Measurements from ENCODE around the gene SOX13. TPM values are rescaled to one million over a fixed set of nuclear protein-coding genes. Genes with fewer than 3 reads are reported as not detected.

Gene SOX13
- total RNA-seq, 1 experiment from 2014 or later, result 81.9 TPM

DNA sequence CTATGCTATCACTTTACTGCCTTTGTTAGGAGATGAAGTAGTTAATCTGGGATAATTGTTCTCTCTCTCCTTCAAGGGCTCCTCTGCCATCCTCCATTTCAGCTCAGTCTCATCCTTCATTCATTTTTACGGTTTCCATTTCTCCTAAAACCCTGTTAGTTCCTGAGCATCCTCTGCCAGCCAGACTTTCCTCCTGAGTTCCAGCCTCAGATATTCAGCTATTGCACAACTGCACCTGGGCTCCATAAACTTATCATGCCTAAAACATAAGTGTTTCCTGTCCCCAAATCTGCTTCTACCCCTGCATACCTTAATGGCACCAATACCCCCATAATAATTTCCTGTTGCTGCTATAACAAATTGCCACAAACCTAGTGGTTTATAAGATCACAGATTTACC lies 39.6 kb upstream of the SOX13 start:
- Histone ChIP-seq H3K79me2 (ENCODE audit: low read length) (no peaks in the 10 kb centered on the region), H3F3A (ENCODE audit: low read length, unreplicated experiment) (no peaks in the 10 kb centered on the region), H4K20me1 (ENCODE audit: low read length) (no peaks in the 10 kb centered on the region), H3K4me1 (ENCODE audit: insufficient read depth, low read length) (no peaks in the 10 kb centered on the region), H3K36me3 (ENCODE audit: low read depth, low read length) (no peaks in the 10 kb centered on the region), H3K27ac (ENCODE audit: low read length) (no peak overlapping the region), H3K27me3 (ENCODE audit: low read length) (no peaks in the 10 kb centered on the region), H3K9me2 (replicated peaks; ENCODE audit: low read length) (no peaks in the 10 kb centered on the region), H2AFZ (ENCODE audit: low read length) (no peak overlapping the region), H3K9ac (ENCODE audit: low read length) (no peak overlapping the region), H3K9me3 (ENCODE audit: low read length) (no peaks in the 10 kb centered on the region), H3K4me3 (ENCODE audit: low read length) (no peak overlapping the region), H3K4me2 (ENCODE audit: low read length) (no peak overlapping the region)
- DNase-seq, result no peak
- intact Hi-C loops (cut with micrococcal nuclease), result no loop called here
- POLR2A ChIA-PET (ENCODE audit: unreplicated experiment), result interaction anchor here (0.6 kb wide), 1 partner anchor 135 kb away, joined by 3 read pairs; no protein-coding TSS in a partner anchor
- no TSS peak for BruUV-seq (replicated peaks)
- ATAC-seq, result no peak
- TF ChIP-seq, protein P1, sequence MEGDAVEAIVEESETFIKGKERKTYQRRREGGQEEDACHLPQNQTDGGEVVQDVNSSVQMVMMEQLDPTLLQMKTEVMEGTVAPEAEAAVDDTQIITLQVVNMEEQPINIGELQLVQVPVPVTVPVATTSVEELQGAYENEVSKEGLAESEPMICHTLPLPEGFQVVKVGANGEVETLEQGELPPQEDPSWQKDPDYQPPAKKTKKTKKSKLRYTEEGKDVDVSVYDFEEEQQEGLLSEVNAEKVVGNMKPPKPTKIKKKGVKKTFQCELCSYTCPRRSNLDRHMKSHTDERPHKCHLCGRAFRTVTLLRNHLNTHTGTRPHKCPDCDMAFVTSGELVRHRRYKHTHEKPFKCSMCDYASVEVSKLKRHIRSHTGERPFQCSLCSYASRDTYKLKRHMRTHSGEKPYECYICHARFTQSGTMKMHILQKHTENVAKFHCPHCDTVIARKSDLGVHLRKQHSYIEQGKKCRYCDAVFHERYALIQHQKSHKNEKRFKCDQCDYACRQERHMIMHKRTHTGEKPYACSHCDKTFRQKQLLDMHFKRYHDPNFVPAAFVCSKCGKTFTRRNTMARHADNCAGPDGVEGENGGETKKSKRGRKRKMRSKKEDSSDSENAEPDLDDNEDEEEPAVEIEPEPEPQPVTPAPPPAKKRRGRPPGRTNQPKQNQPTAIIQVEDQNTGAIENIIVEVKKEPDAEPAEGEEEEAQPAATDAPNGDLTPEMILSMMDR (conservative IDR thresholded peaks at IDR 0.05; ENCODE audit: low read depth, low read length), result no peak
- TF ChIP-seq EZH2phosphoT487 (IDR thresholded peaks at IDR 0.05; ENCODE audit: borderline replicate concordance, low read length), result no peak
- no peak for TF ChIP-seq EZH2 (IDR thresholded peaks at IDR 0.05; ENCODE audit: low read length, unreplicated experiment)
- CTCF ChIA-PET, result no interaction called here

DNA sequence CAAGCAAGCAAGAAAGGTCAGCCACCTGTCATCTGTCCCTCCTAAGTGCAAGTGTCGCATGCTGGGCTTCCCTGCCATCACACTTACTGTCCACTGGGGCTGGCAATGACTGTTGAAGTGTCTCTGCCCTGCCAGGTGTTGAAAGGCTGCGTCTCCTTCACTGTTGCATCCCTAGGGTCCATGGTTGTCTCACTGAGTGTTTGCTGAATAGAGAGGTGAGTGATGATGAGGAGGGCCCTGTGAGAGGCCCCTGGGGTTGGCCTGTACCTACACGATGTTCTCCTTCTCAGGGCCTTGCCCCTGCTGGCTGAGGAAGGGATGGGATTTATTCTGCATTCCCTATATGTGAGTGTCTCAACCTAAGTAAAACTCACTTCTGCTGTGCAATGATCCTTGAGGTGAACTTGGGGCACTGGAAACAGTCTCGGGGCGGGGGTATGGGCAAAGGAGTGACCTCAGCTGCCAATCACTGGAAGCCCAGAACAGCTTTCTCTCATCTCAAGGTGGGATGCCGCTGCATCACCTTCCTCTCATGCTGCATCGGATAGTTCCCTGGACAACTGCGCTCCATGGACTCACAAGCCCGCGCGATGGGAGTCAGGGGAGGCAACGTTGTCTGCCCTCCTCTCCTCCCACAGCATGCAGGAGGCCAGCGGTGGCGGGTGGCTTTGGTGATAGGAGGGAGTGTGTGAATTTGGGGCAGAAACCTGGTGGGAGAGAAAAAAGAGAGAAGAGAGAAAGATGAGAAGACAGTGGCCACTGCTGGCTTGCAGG lies 35.8 kb upstream of the SOX13 start:
- intact Hi-C loops (cut with micrococcal nuclease), result no loop called here
- Histone ChIP-seq H3K9me2 (replicated peaks; ENCODE audit: low read length) (no peaks in the 10 kb centered on the region), H3K79me2 (ENCODE audit: low read length) (no peaks in the 10 kb centered on the region), H3K36me3 (ENCODE audit: low read depth, low read length) (no peaks in the 10 kb centered on the region), H2AFZ (ENCODE audit: low read length) (no peak overlapping the region), H3K27me3 (ENCODE audit: low read length) (no peaks in the 10 kb centered on the region), H3K4me2 (ENCODE audit: low read length) (no peak overlapping the region), H3K4me3 (ENCODE audit: low read length) (no peak overlapping the region), H3K9me3 (ENCODE audit: low read length) (no peaks in the 10 kb centered on the region), H3K9ac (ENCODE audit: low read length) (no peak overlapping the region), H3F3A (ENCODE audit: low read length, unreplicated experiment) (no peaks in the 10 kb centered on the region), H4K20me1 (ENCODE audit: low read length) (no peaks in the 10 kb centered on the region), H3K4me1 (ENCODE audit: insufficient read depth, low read length) (no peaks in the 10 kb centered on the region), H3K27ac (ENCODE audit: low read length) (no peak overlapping the region)
- CTCF ChIA-PET, result no interaction called here
- POLR2A ChIA-PET (ENCODE audit: unreplicated experiment), result no interaction called here
- TF ChIP-seq EZH2phosphoT487 (IDR thresholded peaks at IDR 0.05; ENCODE audit: borderline replicate concordance, low read length), result no peak
- TF ChIP-seq, protein P1 (conservative IDR thresholded peaks at IDR 0.05; ENCODE audit: low read depth, low read length), result peak; percentile 33; the same call in 1 of the 2 replicates
- no TSS peak for BruUV-seq (replicated peaks)
- DNase-seq (no peak), ATAC-seq (peak; percentile 48)

DNA sequence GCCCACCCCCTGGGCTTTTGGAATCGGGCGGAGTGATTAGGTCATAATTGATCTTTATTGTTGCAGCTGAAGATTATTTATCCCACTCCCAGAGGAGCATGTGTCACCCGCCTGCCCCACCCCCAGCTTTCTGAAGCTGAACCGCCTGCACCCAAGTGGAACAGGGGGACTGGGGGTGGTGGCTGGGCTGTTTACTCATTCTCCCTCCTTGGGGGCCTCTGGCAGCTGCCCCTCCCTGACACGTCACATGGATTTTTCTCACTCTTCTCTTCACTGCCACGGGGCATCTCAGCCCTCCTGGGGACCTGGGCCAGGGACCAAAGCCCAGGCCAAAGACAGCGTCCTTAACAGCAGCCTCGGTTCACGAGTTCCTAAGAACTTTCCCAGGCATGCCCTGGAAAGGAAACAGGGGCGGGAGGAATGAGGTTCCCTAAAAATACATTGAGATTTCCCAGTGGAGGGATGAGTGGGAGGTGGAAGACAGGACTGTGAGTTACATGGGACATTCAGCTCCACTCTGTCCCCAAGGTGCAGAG lies 31.6 kb upstream of the SOX13 start:
- Histone ChIP-seq H3K36me3 (ENCODE audit: low read depth, low read length) (no peaks in the 10 kb centered on the region), H3K9me2 (replicated peaks; ENCODE audit: low read length) (no peaks in the 10 kb centered on the region), H3K4me3 (ENCODE audit: low read length) (no peak overlapping the region), H2AFZ (ENCODE audit: low read length) (no peak overlapping the region), H3K9me3 (ENCODE audit: low read length) (no peaks in the 10 kb centered on the region), H4K20me1 (ENCODE audit: low read length) (no peaks in the 10 kb centered on the region), H3K27ac (ENCODE audit: low read length) (no peak overlapping the region), H3K79me2 (ENCODE audit: low read length) (no peaks in the 10 kb centered on the region), H3K9ac (ENCODE audit: low read length) (no peak overlapping the region), H3K4me2 (ENCODE audit: low read length) (no peak overlapping the region), H3K27me3 (ENCODE audit: low read length) (no peaks in the 10 kb centered on the region), H3K4me1 (ENCODE audit: insufficient read depth, low read length) (no peaks in the 10 kb centered on the region), H3F3A (ENCODE audit: low read length, unreplicated experiment) (no peaks in the 10 kb centered on the region)
- no peak for TF ChIP-seq EZH2phosphoT487 (IDR thresholded peaks at IDR 0.05; ENCODE audit: borderline replicate concordance, low read length)
- no peak for TF ChIP-seq EZH2 (IDR thresholded peaks at IDR 0.05; ENCODE audit: low read length, unreplicated experiment)
- TF ChIP-seq, protein P1 (conservative IDR thresholded peaks at IDR 0.05; ENCODE audit: low read depth, low read length), result no peak
- intact Hi-C loops (cut with micrococcal nuclease), result no loop called here
- ChIA-PET CTCF (no interaction called here), POLR2A (ENCODE audit: unreplicated experiment) (no interaction called here)
- BruUV-seq (replicated peaks), result no TSS peak
- DNase-seq (no peak), ATAC-seq (no peak)

All from PC-3 (cell line).